GM19023 (cell line): ENCODE data around the gene STK40.

ENCODE experiments used
- ATAC-seq: cut with Tn5 transposase; IDR thresholded peaks from one replicate; pipeline ENCODE4 v1.9.1; 2021; ENCODE audit warnings: mild to moderate bottlenecking, moderate library complexity; ENCODE audit not compliant: unreplicated experiment

STK40 gene

DNA sequence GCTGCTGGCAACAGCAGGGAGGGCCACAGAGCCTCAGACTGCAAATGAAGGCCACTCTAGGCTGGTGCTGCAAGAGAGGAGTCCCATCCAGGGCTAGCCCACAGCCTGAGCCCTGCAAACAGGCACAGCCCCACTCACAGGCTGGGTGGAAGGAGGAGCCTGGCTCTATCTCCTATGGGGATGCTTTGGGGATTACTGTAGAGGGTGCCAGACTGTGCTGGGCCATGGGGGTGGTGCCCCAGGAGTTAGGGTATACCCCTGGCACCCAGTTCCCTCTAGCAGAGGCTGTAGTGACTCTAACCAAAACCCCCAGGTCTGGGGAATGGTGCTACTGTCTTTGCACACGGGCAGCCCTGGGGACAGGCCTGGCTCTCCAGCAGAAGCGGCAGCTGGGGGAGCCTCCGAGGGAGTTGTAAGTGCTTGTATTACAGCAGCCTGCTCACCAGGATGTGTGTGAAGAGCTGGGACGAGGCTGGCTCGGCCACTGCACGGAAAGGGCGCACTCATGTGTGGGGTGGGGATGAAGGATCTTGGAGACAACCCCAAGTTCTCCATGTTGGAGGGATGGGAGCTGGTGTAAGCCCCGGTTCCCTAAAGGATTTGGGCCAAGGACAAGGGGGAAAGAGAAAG lies 38.9 kb downstream of the STK40 start:
- no peak for ATAC-seq

DNA sequence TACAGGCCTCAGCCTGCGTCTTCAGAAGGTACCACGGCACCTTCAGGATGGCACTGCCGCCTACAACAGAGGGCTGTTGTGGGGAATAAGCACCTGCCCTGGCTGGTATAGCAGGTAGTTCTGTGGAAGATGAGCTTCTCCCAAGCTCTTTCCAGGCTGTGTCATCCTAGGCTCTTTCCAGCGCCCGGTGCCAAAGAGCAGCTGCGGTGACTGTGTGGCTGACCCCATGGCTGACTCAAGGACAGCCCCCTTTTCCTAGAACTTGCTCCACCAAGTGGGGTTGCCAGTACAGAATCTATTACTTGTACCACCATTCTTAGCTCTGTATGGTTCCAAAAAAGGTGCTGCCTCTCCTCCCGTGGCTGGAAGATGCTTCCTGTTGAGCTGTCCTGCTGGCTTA lies 40.4 kb downstream of the STK40 start:
- ATAC-seq: no peak

DNA sequence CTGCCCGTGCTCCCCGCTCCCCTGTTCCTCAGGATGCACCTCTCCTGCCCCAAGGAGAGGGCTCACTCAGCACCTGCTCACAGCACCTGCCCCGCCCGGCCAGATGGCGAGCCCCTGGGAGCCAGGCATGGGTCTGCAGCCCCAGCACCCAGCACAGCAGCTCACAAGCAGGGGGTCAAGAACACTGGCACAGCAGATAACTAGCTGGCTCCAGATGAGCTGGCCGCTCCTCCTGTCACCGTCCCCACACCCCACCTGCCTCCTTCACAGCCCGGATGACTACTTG lies 41.4 kb downstream of the STK40 start:
- ATAC-seq: no peak

DNA sequence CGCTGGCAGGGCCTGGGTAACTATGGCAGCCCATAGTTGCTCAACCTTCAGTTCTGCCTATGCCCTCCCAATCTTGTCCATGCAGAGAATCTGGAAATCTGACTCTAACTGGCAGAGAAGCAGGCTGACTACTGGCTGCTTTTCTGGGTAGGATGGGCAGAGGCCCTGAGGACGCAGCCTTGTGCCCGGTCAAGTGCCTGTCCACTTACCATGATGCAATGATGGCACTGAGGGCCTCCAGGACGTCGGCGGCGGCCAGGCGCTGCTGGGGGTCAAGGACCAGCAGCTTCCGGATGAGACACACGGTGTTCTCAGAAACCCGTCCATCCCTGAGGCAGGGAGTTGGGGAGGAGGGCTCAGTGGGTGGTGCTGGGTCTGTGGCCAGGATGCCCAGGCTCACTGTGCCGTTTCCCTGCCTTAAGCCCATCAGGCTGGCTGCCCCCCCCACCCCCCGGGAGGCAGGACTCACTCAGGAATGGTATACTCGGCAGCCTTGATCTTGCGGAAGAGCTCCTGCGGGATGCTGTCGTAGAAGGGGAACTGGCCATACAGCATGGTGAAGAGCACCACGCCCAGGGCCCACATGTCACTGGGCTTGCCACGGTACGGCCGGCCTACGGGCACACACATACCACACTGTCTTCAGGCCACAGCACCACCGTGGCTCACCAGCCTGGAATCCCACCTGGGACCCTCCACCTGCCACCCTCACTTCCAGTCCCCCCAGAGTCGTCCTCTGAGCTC lies 41.9 kb downstream of the STK40 start:
- no peak for ATAC-seq

DNA sequence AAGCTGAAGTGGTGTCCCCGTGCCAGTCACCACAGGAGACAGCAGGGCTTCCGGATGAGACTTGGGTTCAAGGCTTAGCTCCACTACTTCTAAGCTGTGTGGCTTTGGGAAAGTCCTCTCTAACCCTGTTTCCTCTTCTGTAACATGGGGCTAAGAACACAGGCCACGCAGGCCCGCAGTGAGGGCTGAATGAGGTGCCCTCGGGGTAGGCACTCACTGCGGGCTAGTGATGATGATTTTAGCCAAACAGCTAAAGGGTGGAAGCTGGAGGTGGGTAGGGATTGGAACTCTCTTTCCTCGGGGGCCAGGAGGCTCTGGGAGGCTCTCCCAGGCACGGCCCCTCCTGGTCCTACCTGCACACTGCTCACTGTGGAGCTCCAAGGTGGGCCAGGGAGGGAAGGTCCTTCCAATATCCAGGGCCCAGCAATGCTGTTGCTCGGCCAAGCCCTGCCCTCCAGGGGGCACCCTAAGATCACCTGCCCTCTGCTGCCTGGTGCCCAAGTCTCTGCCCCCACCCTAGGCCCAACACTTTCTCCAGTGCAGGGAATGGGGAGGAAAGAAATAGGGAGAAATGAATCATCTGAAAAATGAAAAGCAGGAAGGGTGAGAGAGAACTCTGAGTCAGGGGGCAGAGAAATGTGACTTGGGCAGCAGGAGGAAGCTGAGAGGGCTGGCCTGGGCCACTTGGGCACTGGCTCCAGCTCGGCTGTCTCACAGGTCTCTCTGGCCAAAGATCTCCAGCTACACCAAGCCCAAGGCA lies 43.1 kb downstream of the STK40 start:
- ATAC-seq: no peak

DNA sequence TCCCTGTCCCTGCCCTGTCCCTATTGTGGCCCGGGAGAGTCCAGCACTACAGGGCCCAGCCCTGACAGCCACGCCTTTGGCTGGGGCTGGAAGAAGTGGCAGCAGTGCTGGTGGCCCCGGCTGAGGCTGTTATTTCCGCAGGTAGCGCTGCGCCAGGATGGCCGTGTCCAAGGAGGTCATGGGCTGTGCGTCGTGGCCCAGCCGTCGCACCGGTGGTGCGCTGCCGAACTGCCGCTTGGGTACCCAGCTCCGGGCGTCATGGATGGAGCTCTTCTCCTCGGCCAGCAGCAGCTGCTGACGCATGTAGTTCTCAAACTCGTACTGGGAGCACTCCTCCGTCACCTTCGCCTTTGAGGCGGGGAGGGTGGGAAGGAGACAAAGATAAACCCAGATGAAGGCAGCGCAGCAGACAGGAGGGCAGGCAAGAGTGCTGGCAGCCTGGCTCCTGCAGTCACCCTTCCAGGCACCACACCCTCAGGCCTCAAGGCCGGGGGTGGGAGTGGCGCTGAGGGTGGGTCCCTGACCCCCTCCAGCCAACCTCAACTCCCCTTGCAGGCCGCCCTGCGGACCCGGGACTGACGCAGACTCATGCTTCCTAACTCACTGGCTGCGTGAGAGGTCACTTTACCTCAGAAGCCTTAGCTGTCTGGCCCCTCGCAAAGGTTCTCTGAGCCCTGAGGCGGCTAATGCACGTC lies 44.0 kb downstream of the STK40 start:
- no peak for ATAC-seq

DNA sequence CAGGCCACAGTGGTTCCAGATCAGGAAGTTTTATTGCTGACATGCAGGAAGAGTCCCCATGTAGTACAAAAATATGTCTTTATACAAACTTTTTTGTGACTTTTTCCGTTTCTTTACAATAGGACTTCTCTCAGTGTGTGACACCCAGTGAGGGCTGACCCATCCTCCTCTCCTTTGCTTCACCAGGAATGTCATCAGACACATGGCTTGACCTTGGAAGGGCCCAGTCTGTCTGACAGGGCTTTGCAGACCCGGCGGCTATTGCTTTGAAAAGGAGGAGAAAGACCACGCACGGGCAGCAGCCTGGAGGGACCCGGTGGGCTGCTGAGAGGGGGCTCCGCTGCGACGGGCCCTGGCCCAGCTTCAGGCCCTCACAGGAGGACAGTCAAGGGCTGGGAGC lies 46.1 kb downstream of the STK40 start:
- no peak for ATAC-seq

DNA sequence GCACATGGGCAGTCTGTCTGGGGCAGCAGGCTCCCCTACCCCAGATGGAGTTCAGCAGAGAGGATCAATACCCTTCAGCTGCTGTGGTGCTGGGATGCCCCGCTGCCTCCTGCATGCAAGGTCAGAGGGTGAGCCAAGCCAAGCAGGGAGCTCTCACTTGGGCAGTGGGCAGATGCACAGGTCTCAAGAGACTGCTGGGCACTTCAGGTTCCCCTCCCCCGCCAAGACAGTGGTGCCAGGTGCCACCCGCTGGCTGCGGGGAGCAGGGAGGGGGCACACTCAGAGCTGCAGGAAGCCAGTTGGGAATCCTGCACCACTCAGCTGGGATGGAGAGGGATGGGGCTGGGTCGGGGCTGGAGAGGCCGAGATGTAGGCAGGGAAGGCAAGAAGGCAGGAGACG lies 46.5 kb downstream of the STK40 start:
- ATAC-seq: no peak

DNA sequence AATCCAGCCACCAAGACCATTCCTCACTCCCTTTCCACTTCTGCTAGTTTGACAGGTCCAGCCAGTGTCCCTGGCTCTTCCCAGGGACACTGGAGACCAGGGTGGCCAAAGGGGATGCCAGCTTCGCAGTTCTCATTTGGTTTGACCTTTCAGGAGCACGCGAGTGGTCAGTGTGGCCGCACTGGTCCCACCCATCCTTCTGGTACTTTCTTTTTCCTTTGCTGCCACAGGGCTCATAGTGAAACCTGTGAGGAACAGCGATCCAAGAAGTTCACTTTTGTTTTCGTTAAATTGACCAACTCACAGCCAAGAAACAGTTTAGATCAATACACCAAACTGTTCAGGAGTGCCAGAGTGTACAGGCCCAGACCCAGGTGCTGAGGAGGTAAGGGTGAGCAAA lies 47.9 kb downstream of the STK40 start:
- no peak for ATAC-seq

DNA sequence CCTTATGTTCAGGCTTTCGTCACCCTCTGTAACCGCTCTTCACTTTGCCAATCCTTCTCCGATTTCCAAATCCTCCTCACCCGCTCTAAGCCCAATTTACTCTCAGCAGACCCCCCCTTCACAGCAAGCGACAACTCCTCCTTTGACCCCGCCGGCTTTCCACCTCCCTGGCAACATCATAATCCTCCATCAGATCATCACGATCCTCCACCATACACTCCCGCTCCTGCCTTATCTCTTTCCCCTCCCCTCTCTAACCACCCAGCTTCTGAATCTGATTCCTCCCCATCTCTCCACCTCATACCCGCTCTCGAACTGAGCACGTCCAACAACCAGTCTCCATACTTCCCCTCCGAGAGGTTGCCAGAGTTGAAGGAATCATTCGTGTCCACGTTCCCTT lies 54.8 kb downstream of the STK40 start:
- ATAC-seq: no peak

DNA sequence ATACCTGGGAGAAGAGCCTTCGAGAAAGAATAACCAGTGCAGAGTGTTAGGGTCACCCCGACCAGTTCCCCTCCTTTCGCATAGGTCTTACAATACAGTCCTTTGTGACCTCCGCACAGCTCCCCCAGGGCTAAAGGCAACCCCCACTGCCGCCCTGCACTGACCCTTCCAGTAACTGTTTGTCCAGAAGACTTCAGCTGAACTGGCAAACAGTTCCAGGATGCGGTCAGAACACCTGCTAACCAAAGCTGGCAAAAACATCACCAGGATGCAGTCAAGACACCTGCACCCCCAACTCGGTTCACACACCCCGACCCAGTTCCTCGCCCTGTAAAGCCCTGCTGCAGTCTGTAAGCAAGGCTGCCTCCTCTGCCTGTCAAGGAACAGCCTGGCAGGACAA lies 55.9 kb downstream of the STK40 start:
- no peak for ATAC-seq

DNA sequence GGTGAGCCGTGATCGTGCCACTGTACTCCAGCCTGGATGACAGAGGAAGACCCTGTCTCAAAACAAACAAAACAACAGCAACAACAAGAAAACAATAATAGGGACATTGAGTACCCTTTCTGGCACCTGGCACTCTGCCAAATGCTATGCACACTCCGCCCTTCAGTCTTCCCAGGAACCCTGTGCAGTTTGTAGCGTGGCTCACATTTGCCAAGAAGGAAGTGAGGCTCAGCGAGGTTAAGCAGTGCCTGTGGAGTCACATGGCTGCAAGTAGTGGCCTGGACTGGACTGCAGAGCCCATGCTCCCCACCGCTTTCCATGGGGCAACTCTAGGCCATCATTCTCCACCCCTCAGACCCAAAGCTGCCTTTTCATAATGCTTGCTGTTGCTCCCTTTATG lies 57.0 kb downstream of the STK40 start:
- ATAC-seq: no peak

DNA sequence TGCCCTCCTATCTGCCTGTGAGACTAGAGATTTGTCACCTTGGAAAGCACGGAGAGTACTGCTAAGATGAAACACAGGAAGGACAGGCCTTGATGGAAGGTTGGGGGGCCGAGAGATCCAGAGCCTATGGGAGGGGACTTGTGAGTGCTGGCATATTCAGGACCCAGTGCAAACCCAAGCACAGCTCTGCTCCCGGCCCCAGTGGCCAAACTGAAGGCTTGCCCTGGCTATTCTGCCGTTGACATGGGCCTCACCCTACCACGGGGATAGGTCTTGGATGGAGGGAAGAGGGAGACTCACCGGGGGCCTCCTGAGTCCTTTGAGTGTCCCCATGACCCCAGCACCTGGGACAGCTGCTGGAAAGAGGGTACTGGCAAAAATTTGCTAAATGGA lies 57.6 kb downstream of the STK40 start:
- no peak for ATAC-seq

DNA sequence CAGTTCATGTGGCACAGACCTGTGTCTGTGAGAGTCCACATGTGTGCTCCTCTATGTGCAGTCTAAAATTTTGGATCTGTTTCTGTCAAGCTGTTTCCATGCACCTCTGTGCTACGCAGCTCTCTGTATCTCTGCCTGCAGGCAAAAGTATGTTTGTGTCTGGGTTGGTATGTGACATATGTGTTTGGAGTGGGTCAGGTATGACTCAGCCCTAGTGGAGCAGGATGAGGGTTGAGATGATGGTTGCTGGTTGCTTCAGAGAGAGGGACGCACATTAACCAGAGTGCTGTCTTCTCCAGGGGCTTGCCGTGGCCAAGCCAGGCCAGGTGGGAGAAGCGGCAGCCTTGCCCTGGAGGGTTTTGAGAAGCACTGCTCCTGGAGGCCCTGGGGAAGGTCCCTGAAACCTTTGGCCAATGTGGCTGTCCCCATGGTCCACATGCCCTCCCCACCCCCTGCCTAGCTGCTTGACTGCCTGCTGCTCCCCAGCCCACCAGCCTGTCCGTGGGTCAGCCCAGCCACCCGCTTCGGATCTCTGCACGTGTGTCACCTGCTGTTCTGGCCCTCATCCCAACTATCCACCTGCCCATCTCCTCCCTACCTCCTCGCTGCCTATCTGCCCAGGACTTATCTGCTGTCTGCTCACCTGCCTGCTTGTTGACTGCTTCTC lies 58.2 kb downstream of the STK40 start:
- ATAC-seq: no peak

DNA sequence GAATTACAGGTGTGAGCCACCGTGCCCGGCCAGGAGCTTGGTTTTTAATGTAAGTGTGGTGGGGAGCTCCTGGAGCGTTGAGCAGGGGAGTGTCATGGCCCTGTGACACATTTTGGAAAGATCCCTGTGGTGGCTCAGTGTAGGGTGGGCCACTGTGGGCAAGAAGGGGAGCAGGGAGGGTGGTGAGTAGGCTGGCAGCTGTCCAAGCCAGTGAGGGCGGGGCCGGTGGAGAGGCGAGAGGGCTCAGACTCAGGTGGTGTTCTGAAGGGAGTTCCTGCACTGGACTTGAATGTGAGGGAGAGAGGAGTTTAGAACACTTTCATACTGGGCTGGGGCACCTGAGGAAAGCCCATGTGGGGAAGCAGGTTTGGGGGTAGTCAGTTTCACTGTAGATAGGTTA lies 59.2 kb downstream of the STK40 start:
- no peak for ATAC-seq

DNA sequence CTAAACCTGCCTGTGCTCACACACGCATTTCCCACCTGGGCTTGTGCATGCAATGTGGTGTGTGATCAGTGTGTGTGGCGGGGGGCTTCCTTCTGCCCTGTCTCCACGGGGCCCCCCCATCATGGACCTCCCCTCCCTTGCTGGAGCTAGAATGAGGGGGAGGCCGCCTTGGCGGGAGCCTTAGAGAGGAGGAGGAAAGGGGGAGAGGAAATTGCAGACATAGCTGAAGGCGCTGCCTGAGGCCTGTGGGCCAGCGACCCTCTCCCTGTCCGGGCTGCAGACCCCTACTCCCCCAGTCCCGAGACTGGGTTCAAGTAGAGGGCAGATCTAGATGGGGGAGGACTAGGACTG lies 61.4 kb downstream of the STK40 start:
- ATAC-seq: no peak

DNA sequence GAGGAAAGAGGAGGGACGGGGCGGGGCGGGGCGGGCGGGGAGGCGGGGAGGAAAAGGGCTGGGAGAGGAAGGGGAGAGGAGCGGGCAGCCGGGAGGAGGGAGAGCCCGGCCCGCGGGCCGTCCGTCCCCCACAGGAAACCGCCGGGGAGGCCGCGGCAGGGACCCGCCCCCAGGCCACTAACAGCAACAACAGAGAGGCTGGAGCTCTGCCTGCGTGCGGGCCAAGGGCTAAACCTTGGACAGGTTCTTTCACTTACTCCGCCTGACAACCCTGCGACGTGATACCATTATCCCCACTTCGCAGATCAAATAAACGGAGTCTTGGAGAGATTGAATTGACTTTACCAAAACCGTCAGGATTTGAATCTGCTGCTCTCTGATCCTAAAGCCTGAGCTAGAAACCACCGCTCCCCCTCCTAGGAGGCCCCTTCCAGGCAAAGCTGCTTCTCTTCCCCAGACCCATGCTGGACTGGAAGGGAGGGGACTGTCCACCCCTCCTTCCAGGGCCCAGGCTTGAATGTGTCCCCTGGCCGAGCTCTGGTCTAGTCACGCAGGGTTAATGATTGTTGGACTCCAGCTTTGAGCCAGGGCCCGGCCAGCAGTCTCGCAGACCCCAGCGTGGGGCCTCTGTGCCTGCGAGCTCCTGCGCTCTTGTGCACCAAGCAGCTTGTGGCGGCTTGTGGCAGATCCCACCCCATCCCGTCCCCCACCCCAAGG lies 61.9 kb downstream of the STK40 start, which contains the start of gene EVA1B:
EVA1B (minus strand) TSS at position 10 of the 717 bp plus-strand sequence. CDS start 608 bp downstream, outside the sequence.
- ATAC-seq: no peak

DNA sequence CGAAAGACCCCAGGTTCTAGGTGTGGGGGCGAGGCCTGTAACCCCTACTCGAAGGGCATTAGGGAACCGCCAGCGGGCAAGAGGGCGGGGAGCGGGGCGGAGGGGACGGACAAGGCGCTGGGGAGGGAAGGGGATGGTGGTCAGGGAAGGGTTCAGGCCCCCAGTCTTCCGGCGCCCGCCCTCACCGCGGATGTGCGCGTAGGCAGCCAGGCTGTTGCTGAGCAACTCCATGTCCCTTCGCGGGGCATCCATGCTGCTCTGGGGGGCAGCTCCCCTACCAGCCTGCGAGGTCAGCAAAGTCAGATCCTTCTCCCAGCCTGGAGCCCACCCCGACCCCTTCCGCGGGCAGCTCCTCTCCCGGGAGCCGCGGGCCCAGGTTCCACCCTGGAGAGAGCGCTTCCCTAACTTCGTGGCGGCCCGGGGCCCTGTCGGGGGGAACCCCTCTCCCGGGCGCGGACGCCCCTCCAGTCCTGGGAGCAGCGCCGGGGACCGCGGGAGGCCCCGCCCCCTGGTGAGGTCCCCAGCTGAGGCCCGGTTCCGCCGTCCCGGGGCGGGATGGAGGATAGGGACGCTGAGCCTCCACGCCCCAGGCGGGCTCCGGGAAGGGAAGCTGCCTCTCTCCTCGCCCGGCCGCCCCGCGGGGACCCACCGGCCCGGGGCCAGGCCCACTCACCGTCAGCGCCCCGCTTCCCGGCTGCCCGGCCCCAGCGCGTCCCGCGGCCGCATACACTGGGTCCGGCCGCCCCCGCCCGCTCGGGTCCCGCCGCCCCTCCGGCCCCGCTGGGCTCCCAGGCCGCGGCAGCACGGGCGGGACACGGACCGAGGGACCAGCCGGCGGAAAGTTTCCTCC lies 62.7 kb downstream of the STK40 start:
- ATAC-seq: no peak

DNA sequence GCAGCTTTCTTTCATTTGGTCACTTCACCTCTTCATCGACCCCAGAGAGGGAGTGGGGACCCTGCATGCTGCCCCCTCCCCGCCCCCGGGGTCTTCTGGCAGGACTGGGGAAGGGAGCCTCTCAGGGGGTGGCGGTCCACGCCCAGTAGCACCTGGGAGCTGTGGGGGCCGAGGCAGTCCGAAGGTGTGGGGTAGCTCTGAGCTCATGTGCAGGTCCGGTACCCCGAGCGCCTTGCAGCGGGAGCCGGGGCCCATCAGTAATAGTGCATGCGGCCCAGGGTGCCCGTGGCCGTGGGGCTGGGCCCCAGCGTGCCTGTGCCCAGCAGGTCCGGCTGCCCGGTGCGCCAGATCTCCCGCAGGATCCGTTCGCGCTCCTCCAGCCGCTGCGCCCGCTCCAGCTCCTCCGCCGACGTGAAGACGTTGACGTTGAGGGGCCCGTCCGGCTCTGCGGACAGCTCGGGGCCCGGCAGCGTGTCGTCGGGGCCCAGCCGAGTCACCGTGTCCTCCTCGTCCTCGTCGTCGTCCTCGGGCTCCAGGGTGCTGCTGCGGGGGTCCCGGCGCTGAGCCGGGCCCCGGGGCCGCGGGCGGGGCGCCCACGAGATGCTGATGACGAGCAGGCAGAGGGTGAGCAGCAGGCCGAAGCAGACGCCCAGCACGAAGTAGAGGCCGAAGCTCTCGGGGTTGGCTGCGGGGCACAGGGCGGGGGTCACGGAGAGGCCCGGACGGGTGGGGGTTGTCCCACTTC lies 63.5 kb downstream of the STK40 start:
- no peak for ATAC-seq
